Upper lobe of right lung (tissue), 1 donor: Measurements from ENCODE around the gene P2RY6. TPM values are rescaled to one million over a fixed set of nuclear protein-coding genes. Genes with fewer than 3 reads are reported as not detected.

Experiments
- ATAC-seq: fragments of 200-7000 bp; cut with Tn5 transposase; one replicate; pipeline ENCODE4 v1.9.1; 2020; ENCODE audit warnings: mild to moderate bottlenecking, moderate library complexity
- DNase-seq: peaks from one replicate; pipeline ENCODE4 v3.0.0-alpha.2; 2020
- H3K27ac ChIP-seq: fragments of 200-600 bp; one replicate; pipeline ENCODE4 v1.8.0; 2022
- H3K27me3 ChIP-seq: fragments of 200-600 bp; one replicate; pipeline ENCODE4 v1.8.0; 2022; ENCODE audit warnings: mild to moderate bottlenecking
- H3K36me3 ChIP-seq: fragments of 200-600 bp; one replicate; pipeline ENCODE4 v1.8.0; 2022
- H3K4me1 ChIP-seq: fragments of 200-600 bp; one replicate; pipeline ENCODE4 v1.8.0; 2022
- H3K4me3 ChIP-seq: fragments of 200-600 bp; one replicate; pipeline ENCODE4 v1.8.0; 2022; ENCODE audit warnings: mild to moderate bottlenecking
- H3K9me3 ChIP-seq: fragments of 200-600 bp; one replicate; pipeline ENCODE4 v1.8.0; 2022
- CTCF ChIP-seq: fragments of 200-600 bp; IDR thresholded peaks from one replicate; pipeline ENCODE4 v1.8.0; 2022; ENCODE audit warnings: antibody characterized with exemption
- intact Hi-C: fragments of 100-400 bp; cut with DNase I; formaldehyde crosslinking; loops from one replicate; pipeline ENCODE4 v1.11.0; 2022
- total RNA-seq: library from RNA; stranded (reverse); fragmentation: NEBNext Ultra II Directional; extraction: Animal tissue kit (Norgen Biotek cat#: 25700); gene quantifications from one replicate; pipeline ENCODE4 v1.2.1, GENCODE V29; 2021
- donor health status: DM: no; HTN: yes; CAD: no; lungs with severe emphysema.

P2RY6 gene
- total RNA-seq, 1 donor from 2014 or later = 3.2 TPM

GRCh38 chr11:73286240-73286810 is 14.2 kb downstream of the P2RY6 start:
- Histone ChIP-seq H3K36me3 (no peaks in the 10 kb centered on the region), H3K9me3 (no peaks in the 10 kb centered on the region), H3K4me3 (no peak overlapping the region), H3K27ac (no peak overlapping the region), H3K4me1 (peaks cover 22% of the 10 kb centered on the region), H3K27me3 (no peaks in the 10 kb centered on the region)
- DNase-seq = peak; percentile 34
- TF ChIP-seq CTCF = no peak
- no peak for ATAC-seq
- intact Hi-C loops = no loop called here

GRCh38 chr11:73287400-73288101 is 15.4 kb downstream of the P2RY6 start:
- Histone ChIP-seq H3K27me3 (no peaks in the 10 kb centered on the region), H3K9me3 (no peaks in the 10 kb centered on the region), H3K4me3 (no peak overlapping the region), H3K36me3 (no peaks in the 10 kb centered on the region), H3K4me1 (peaks cover 22% of the 10 kb centered on the region), H3K27ac (no peak overlapping the region)
- TF ChIP-seq CTCF = no peak
- ATAC-seq = no peak
- intact Hi-C loops = no loop called here
- DNase-seq = no peak

GRCh38 chr11:73288192-73288872 is 16.2 kb downstream of the P2RY6 start:
- H3K36me3 ChIP-seq = no peaks in the 10 kb centered on the region
- H3K27me3 ChIP-seq = no peaks in the 10 kb centered on the region
- intact Hi-C loops = no loop called here
- no peak for DNase-seq
- no peak overlapping the region for H3K4me3 ChIP-seq
- peaks cover 22% of the 10 kb centered on the region for H3K4me1 ChIP-seq
- H3K27ac ChIP-seq = peak overlapping the region; percentile 66
- peak; percentile 29 for ATAC-seq
- no peak for TF ChIP-seq CTCF
- H3K9me3 ChIP-seq = no peaks in the 10 kb centered on the region

GRCh38 chr11:73288873-73289707 is 17.0 kb downstream of the P2RY6 start:
- H3K27me3 ChIP-seq = no peaks in the 10 kb centered on the region
- no peaks in the 10 kb centered on the region for H3K9me3 ChIP-seq
- peak; percentile 89 for TF ChIP-seq CTCF
- H3K36me3 ChIP-seq = no peaks in the 10 kb centered on the region
- DNase-seq (peak; percentile 84), ATAC-seq (peak; percentile 91)
- H3K4me1 ChIP-seq = peaks cover 22% of the 10 kb centered on the region
- intact Hi-C loops = no loop called here
- peak overlapping the region; percentile 21 for H3K4me3 ChIP-seq
- peak overlapping the region; percentile 66 for H3K27ac ChIP-seq

- Histone ChIP-seq H3K27ac (no peak overlapping the region), H3K27me3 (no peaks in the 10 kb centered on the region), H3K4me1 (peaks cover 22% of the 10 kb centered on the region), H3K9me3 (no peaks in the 10 kb centered on the region), H3K4me3 (no peak overlapping the region), H3K36me3 (no peaks in the 10 kb centered on the region)
- ATAC-seq = no peak
- intact Hi-C loops = no loop called here
- no peak for TF ChIP-seq CTCF
- DNase-seq = no peak
Observed at GRCh38 chr11:73290536-73290935, 18.4 kb downstream of the P2RY6 start.
